ENCODE measurements around the gene LRRN4. TPM values are rescaled to one million over a fixed set of nuclear protein-coding genes. Genes with fewer than 3 reads are reported as not detected.

Gene LRRN4
- 19.4 and 59.0 TPM in 2 replicates for total RNA-seq

- DNase-seq (ENCODE audit: extremely low read depth, low read depth, low spot score), result no peak
These were observed at the start of gene LRRN4 for GRCh38 chr20:6053776-6054688. Gene LRRN4, minus strand, starts transcription at chr20:6054060. Its CDS starts 1,261 bp downstream, at chr20:6052799.

GRCh38 chr20:6103301-6103700, 49.4 kb upstream of the LRRN4 start:
- DNase-seq (ENCODE audit: extremely low read depth, low read depth, low spot score), result no peak

- DNase-seq (ENCODE audit: extremely low read depth, low read depth, low spot score), result no peak
These were observed 47.5 kb upstream of the LRRN4 start for GRCh38 chr20:6101346-6101745.

- DNase-seq (ENCODE audit: extremely low read depth, low read depth, low spot score), result no peak
These were observed 46.4 kb upstream of the LRRN4 start for GRCh38 chr20:6100246-6100645.

- no peak for DNase-seq (ENCODE audit: extremely low read depth, low read depth, low spot score)
These were observed 46.0 kb upstream of the LRRN4 start for GRCh38 chr20:6099819-6100218.

GRCh38 chr20:6095409-6095808, 41.5 kb upstream of the LRRN4 start:
- no peak for DNase-seq (ENCODE audit: extremely low read depth, low read depth, low spot score)

GRCh38 chr20:6094565-6094964, 40.7 kb upstream of the LRRN4 start:
- DNase-seq (ENCODE audit: extremely low read depth, low read depth, low spot score), result no peak

- no peak for DNase-seq (ENCODE audit: extremely low read depth, low read depth, low spot score)
These were observed 40.2 kb upstream of the LRRN4 start for GRCh38 chr20:6094063-6094462.

- DNase-seq (ENCODE audit: extremely low read depth, low read depth, low spot score), result no peak
These were observed 37.8 kb upstream of the LRRN4 start for GRCh38 chr20:6091661-6092060.

- no peak for DNase-seq (ENCODE audit: extremely low read depth, low read depth, low spot score)
These were observed 33.0 kb upstream of the LRRN4 start for GRCh38 chr20:6086868-6087267.

- no peak for DNase-seq (ENCODE audit: extremely low read depth, low read depth, low spot score)
These were observed 30.1 kb upstream of the LRRN4 start for GRCh38 chr20:6083926-6084325.

- no peak for DNase-seq (ENCODE audit: extremely low read depth, low read depth, low spot score)
These were observed 27.4 kb upstream of the LRRN4 start for GRCh38 chr20:6081236-6081635.

- no peak for DNase-seq (ENCODE audit: extremely low read depth, low read depth, low spot score)
These were observed 25.2 kb upstream of the LRRN4 start for GRCh38 chr20:6079016-6079415.

- DNase-seq (ENCODE audit: extremely low read depth, low read depth, low spot score), result no peak
These were observed 21.8 kb upstream of the LRRN4 start for GRCh38 chr20:6075428-6076219.

- DNase-seq (ENCODE audit: extremely low read depth, low read depth, low spot score), result no peak
These were observed 20.9 kb upstream of the LRRN4 start for GRCh38 chr20:6074784-6075183.

GRCh38 chr20:6074145-6074561, 20.3 kb upstream of the LRRN4 start:
- DNase-seq (ENCODE audit: extremely low read depth, low read depth, low spot score), result no peak

- DNase-seq (ENCODE audit: extremely low read depth, low read depth, low spot score), result no peak
These were observed 17.2 kb upstream of the LRRN4 start for GRCh38 chr20:6070829-6071695.

- DNase-seq (ENCODE audit: extremely low read depth, low read depth, low spot score), result no peak
These were observed 15.8 kb upstream of the LRRN4 start for GRCh38 chr20:6069669-6070068.

- no peak for DNase-seq (ENCODE audit: extremely low read depth, low read depth, low spot score)
These were observed 14.0 kb upstream of the LRRN4 start for GRCh38 chr20:6067763-6068318.

- no peak for DNase-seq (ENCODE audit: extremely low read depth, low read depth, low spot score)
These were observed 12.7 kb upstream of the LRRN4 start for GRCh38 chr20:6066582-6066981.

Data from glomerular endothelial cell (primary cell).